ENCODE results near the gene RTL1. TPM values are rescaled to one million over a fixed set of nuclear protein-coding genes. Genes with fewer than 3 reads are reported as not detected.
A peak's percentile ranks its signal among the peaks of the same experiment; 100 is the strongest.

Gene RTL1
- total and polyA plus RNA-seq, 2 of the 13 experiments (the other 11 are each of a cell fraction or from before 2014, with no cell fraction given): not detected

DNA sequence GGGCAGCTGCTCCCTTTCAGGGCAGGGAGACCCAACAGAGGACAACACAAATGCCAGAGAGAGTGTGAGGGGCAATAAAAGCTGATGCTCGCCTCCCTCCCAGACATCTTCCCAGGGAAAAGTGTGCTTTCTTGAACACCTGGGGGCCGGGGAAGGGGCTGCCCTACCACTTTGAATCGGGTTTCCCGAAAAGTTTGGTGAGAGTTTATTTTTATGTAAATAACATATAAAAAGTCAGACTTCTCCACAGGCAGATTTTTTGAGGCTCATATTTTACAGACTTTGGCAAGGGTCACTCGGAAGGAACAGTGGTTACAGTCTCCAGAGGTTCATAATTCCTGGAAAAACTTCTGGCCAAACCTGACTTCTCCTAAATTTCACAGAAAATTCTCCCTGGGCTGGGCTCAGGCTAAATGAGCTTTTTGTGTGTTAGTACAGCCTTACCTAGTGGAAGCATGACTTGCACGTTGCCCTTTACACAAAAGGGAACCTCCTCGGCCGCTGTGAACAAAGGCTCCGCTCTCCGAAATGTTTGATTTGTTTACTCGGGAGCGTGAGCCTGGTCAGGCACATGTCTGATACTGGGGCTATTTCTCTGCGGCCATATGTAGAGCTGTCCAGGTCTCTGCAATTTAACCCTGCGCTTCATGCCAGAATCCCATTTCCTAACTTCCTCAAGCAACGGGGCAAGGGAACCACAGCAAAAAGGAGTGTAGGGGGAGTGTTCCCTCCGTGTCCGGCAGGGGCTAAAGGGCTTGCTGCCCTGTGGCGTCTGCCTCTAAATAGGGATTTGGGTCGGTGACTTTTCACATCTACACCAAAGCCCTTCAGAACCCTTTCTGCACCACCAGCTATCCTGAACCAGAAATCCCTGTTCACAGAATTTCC lies 3.4 kb downstream of the RTL1 start (continued):
- TF ChIP-seq RXRA (CRISPR knock-in tag; IDR thresholded peaks at IDR 0.05) (peak; percentile 4; the same call in 1 of the 2 replicates), FOSL2 (CRISPR knock-in tag; IDR thresholded peaks at IDR 0.05) (peak; percentile 30; the same call in 1 of the 2 replicates), ATF7 (IDR thresholded peaks at IDR 0.05) (no peak), ATF7 (CRISPR knock-in tag; IDR thresholded peaks at IDR 0.05) (no peak), SALL2 (CRISPR knock-in tag; IDR thresholded peaks at IDR 0.05) (0 out of 2 replicates have a peak, but pooled peaks have one; percentile 17), ZNF567 (CRISPR knock-in tag; IDR thresholded peaks at IDR 0.05; ENCODE audit: borderline replicate concordance) (no peak), IKZF1 (IDR thresholded peaks at IDR 0.05) (no peak), ZKSCAN1 (IDR thresholded peaks at IDR 0.05; ENCODE audit: low read length) (no peak), SP5 (CRISPR knock-in tag; IDR thresholded peaks at IDR 0.05; ENCODE audit: borderline replicate concordance, low read depth) (peak; percentile 55; the same call in 1 of the 2 replicates), SOX6 (IDR thresholded peaks at IDR 0.05) (no peak), SOX6 (CRISPR knock-in tag; IDR thresholded peaks at IDR 0.05) (peak; percentile 91), ZNF670 (CRISPR knock-in tag; IDR thresholded peaks at IDR 0.05; ENCODE audit: borderline replicate concordance) (peak; percentile 79; the same call in 1 of the 2 replicates), PHF5A (CRISPR knock-in tag; IDR thresholded peaks at IDR 0.05; ENCODE audit: low read depth, unreplicated experiment) (no peak), MTA1 (CRISPR knock-in tag; IDR thresholded peaks at IDR 0.05; ENCODE audit: borderline replicate concordance) (peak; percentile 21; the same call in 1 of the 2 replicates), MXI1 (IDR thresholded peaks at IDR 0.05; ENCODE audit: borderline replicate concordance, low read depth, low read length) (no peak), HDAC1 (CRISPR knock-in tag; IDR thresholded peaks at IDR 0.05) (peak; percentile 72; the same call in 1 of the 2 replicates), HNF4A (CRISPR knock-in tag; IDR thresholded peaks at IDR 0.05) (peak; percentile 52), ZBTB7B (CRISPR knock-in tag; IDR thresholded peaks at IDR 0.05) (no peak), PAF1 (CRISPR knock-in tag; IDR thresholded peaks at IDR 0.05) (no peak), ZNF496 (CRISPR knock-in tag; IDR thresholded peaks at IDR 0.05; ENCODE audit: insufficient replicate concordance) (no peak)
- TF ChIP-seq, protein P1, sequence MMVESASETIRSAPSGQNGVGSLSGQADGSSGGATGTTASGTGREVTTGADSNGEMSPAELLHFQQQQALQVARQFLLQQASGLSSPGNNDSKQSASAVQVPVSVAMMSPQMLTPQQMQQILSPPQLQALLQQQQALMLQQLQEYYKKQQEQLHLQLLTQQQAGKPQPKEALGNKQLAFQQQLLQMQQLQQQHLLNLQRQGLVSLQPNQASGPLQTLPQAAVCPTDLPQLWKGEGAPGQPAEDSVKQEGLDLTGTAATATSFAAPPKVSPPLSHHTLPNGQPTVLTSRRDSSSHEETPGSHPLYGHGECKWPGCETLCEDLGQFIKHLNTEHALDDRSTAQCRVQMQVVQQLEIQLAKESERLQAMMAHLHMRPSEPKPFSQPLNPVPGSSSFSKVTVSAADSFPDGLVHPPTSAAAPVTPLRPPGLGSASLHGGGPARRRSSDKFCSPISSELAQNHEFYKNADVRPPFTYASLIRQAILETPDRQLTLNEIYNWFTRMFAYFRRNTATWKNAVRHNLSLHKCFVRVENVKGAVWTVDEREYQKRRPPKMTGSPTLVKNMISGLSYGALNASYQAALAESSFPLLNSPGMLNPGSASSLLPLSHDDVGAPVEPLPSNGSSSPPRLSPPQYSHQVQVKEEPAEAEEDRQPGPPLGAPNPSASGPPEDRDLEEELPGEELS (CRISPR knock-in tag; IDR thresholded peaks at IDR 0.05): peak; percentile 60
- TF ChIP-seq, protein P2, sequence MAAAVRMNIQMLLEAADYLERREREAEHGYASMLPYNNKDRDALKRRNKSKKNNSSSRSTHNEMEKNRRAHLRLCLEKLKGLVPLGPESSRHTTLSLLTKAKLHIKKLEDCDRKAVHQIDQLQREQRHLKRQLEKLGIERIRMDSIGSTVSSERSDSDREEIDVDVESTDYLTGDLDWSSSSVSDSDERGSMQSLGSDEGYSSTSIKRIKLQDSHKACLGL (CRISPR knock-in tag; IDR thresholded peaks at IDR 0.05): peak; percentile 47; the same call in 1 of the 2 replicates
- TF ChIP-seq, protein P3, sequence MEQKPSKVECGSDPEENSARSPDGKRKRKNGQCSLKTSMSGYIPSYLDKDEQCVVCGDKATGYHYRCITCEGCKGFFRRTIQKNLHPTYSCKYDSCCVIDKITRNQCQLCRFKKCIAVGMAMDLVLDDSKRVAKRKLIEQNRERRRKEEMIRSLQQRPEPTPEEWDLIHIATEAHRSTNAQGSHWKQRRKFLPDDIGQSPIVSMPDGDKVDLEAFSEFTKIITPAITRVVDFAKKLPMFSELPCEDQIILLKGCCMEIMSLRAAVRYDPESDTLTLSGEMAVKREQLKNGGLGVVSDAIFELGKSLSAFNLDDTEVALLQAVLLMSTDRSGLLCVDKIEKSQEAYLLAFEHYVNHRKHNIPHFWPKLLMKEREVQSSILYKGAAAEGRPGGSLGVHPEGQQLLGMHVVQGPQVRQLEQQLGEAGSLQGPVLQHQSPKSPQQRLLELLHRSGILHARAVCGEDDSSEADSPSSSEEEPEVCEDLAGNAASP (CRISPR knock-in tag; IDR thresholded peaks at IDR 0.05; ENCODE audit: borderline replicate concordance): peak; percentile 28; the same call in 1 of the 2 replicates
